ENCODE results near the gene SAPCD2.

SAPCD2 gene

GRCh38 chr9:137111788-137112563, 41.6 kb upstream of the SAPCD2 start:
- peaks cover 19% of the 10 kb centered on the region for H3K4me1 ChIP-seq (ENCODE audit: insufficient read depth, low read length, severe bottlenecking)
- H3K4me2 ChIP-seq (ENCODE audit: low read length), result no peak overlapping the region
- H2AFZ ChIP-seq (ENCODE audit: low read length), result no peak overlapping the region
- peaks cover 62% of the 10 kb centered on the region for H3K36me3 ChIP-seq (ENCODE audit: insufficient read depth, low read length)
- H3K9me2 ChIP-seq (ENCODE audit: low read depth, low read length), result no peaks in the 10 kb centered on the region
- H3K27me3 ChIP-seq (ENCODE audit: insufficient read depth, low read length), result no peaks in the 10 kb centered on the region
- TF ChIP-seq EZH2 (IDR thresholded peaks at IDR 0.05; ENCODE audit: borderline replicate concordance, low read length), result no peak
- TF ChIP-seq, protein P1, sequence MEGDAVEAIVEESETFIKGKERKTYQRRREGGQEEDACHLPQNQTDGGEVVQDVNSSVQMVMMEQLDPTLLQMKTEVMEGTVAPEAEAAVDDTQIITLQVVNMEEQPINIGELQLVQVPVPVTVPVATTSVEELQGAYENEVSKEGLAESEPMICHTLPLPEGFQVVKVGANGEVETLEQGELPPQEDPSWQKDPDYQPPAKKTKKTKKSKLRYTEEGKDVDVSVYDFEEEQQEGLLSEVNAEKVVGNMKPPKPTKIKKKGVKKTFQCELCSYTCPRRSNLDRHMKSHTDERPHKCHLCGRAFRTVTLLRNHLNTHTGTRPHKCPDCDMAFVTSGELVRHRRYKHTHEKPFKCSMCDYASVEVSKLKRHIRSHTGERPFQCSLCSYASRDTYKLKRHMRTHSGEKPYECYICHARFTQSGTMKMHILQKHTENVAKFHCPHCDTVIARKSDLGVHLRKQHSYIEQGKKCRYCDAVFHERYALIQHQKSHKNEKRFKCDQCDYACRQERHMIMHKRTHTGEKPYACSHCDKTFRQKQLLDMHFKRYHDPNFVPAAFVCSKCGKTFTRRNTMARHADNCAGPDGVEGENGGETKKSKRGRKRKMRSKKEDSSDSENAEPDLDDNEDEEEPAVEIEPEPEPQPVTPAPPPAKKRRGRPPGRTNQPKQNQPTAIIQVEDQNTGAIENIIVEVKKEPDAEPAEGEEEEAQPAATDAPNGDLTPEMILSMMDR (IDR thresholded peaks at IDR 0.05; ENCODE audit: low read length), result no peak
- H3K9me3 ChIP-seq (ENCODE audit: low read length), result no peaks in the 10 kb centered on the region
- no peaks in the 10 kb centered on the region for H3F3A ChIP-seq (ENCODE audit: insufficient read depth, low read length)
- no peaks in the 10 kb centered on the region for H4K20me1 ChIP-seq (ENCODE audit: insufficient read depth, low read length)
- no peak overlapping the region for H3K4me3 ChIP-seq (ENCODE audit: low read depth, low read length, poor library complexity, severe bottlenecking)
- H3K79me2 ChIP-seq (ENCODE audit: insufficient read depth, low read length), result no peaks in the 10 kb centered on the region
- no peak overlapping the region for H3K27ac ChIP-seq (ENCODE audit: low read depth, low read length, poor library complexity, severe bottlenecking)
- H3K9ac ChIP-seq (ENCODE audit: low read length), result no peak overlapping the region

DNA sequence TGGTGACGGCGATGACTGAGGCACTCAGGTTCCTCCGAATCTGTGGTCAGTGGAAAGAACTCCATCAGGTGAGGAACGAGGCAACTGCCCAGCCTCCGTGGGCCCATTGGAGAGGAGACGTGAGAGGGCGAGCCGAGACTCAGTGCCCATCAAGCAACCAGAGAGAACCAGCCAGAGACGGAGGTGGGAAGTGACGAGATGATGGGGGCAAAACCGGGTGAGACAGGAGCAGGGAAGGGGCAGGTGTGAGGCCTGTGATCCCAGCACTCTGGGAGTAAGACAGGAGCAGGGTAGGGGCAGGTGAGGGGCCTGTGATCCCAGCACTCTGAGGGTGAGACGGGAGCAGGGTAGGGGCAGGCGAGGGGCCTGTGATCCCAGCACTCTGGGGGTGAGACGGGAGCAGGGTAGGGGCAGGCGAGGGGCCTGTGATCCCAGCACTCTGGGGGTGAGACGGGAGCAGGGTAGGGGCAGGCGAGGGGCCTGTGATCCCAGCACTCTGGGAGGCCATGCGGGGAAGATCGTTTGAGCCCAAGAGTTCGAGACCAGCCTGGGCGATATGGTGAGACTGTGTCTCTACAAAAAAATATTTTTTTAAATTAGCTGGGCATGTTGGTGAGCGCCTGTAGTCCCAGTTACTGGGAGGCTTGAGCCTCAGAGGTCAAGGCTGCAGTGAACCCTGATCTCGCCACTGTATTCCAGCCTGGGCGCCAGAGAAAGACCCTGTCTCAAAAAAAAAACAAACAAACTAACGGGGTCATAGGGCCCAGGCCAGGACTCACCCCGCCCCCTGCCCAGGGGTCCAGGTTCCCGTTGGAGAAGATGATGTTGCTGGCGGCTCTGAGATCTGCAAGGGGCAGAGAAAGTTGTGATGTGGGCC, 40.8 kb upstream of the SAPCD2 start:
- TF ChIP-seq, protein P1 (IDR thresholded peaks at IDR 0.05; ENCODE audit: low read length), result no peak
- TF ChIP-seq EZH2 (IDR thresholded peaks at IDR 0.05; ENCODE audit: borderline replicate concordance, low read length), result no peak
- Histone ChIP-seq H3K4me3 (ENCODE audit: low read depth, low read length, poor library complexity, severe bottlenecking) (no peak overlapping the region), H3F3A (ENCODE audit: insufficient read depth, low read length) (no peaks in the 10 kb centered on the region), H3K79me2 (ENCODE audit: insufficient read depth, low read length) (no peaks in the 10 kb centered on the region), H3K36me3 (ENCODE audit: insufficient read depth, low read length) (peaks cover 70% of the 10 kb centered on the region), H2AFZ (ENCODE audit: low read length) (no peak overlapping the region), H3K4me1 (ENCODE audit: insufficient read depth, low read length, severe bottlenecking) (peaks cover 19% of the 10 kb centered on the region), H3K4me2 (ENCODE audit: low read length) (no peak overlapping the region), H3K9me3 (ENCODE audit: low read length) (no peaks in the 10 kb centered on the region), H3K27me3 (ENCODE audit: insufficient read depth, low read length) (no peaks in the 10 kb centered on the region), H3K9ac (ENCODE audit: low read length) (no peak overlapping the region), H4K20me1 (ENCODE audit: insufficient read depth, low read length) (no peaks in the 10 kb centered on the region), H3K9me2 (ENCODE audit: low read depth, low read length) (no peaks in the 10 kb centered on the region), H3K27ac (ENCODE audit: low read depth, low read length, poor library complexity, severe bottlenecking) (no peak overlapping the region)

DNA sequence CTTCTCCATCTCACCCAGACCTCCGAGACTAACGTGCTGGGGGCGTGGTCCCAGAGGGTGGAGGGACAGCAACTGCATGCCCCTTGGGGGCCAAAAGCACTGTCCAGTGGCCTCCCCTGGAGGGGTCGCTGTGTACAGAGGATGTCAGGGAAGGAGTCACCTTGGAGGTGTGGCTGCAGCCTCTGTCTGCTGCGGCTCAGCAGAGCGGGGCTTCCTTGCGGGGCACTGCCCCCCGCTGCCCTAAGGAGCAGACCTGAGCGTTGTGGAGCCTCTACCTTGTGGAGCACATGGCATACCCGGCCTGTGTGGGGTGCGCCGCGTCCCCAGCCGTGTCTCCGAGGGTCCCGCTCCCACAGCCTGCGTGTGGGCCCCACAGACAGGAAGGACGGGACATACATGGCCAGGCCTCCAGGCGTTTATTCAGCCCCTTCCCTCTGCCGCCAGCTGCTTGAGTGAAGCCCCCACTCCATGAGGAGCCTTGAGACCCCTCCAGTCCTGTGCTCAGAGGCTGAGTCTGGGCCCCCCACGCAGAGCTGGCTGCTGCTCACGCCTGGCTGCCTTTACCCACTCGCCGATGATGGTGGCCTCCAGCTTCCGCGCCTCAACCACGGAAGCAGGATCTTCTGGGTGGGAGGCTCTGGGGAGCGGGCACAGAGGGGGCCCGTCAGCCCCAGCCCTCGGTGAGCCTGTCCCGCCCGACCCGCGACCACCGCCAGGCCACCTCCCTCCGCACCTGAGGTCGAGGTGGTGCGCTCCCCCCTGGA, 40.0 kb upstream of the SAPCD2 start:
- H3K9me3 ChIP-seq (ENCODE audit: low read length), result no peaks in the 10 kb centered on the region
- peaks cover 78% of the 10 kb centered on the region for H3K36me3 ChIP-seq (ENCODE audit: insufficient read depth, low read length)
- TF ChIP-seq, protein P1 (IDR thresholded peaks at IDR 0.05; ENCODE audit: low read length), result no peak
- TF ChIP-seq EZH2 (IDR thresholded peaks at IDR 0.05; ENCODE audit: borderline replicate concordance, low read length), result no peak
- H3K27ac ChIP-seq (ENCODE audit: low read depth, low read length, poor library complexity, severe bottlenecking), result no peak overlapping the region
- H4K20me1 ChIP-seq (ENCODE audit: insufficient read depth, low read length), result no peaks in the 10 kb centered on the region
- H2AFZ ChIP-seq (ENCODE audit: low read length), result no peak overlapping the region
- H3K9ac ChIP-seq (ENCODE audit: low read length), result no peak overlapping the region
- H3K4me1 ChIP-seq (ENCODE audit: insufficient read depth, low read length, severe bottlenecking), result peaks cover 19% of the 10 kb centered on the region
- no peak overlapping the region for H3K4me2 ChIP-seq (ENCODE audit: low read length)
- H3F3A ChIP-seq (ENCODE audit: insufficient read depth, low read length), result no peaks in the 10 kb centered on the region
- no peak overlapping the region for H3K4me3 ChIP-seq (ENCODE audit: low read depth, low read length, poor library complexity, severe bottlenecking)
- H3K79me2 ChIP-seq (ENCODE audit: insufficient read depth, low read length), result no peaks in the 10 kb centered on the region
- H3K27me3 ChIP-seq (ENCODE audit: insufficient read depth, low read length), result no peaks in the 10 kb centered on the region
- no peaks in the 10 kb centered on the region for H3K9me2 ChIP-seq (ENCODE audit: low read depth, low read length)
